D721Med (cell line): Measurements from ENCODE around the gene RAB3C.

Experiments
- DNase-seq: peaks from one replicate; pipeline ENCODE4 v3.0.0; 2011; ENCODE audit warnings: low spot score; ENCODE audit not compliant: insufficient read length
- FAIRE-seq: peaks from 2 replicates; lab custom pipeline; 2011; peaks lifted over from hg19 to GRCh38; lab: Jason Lieb, UNC
- TF ChIP-seq, protein P1 (sequence below): IDR thresholded peaks from 2 replicates; pipeline ENCODE4 v1.5.1; 2012; ENCODE audit warnings: mild to moderate bottlenecking, control low read depth; ENCODE audit not compliant: insufficient read depth; ENCODE audit errors: missing control alignments

RAB3C gene

DNA sequence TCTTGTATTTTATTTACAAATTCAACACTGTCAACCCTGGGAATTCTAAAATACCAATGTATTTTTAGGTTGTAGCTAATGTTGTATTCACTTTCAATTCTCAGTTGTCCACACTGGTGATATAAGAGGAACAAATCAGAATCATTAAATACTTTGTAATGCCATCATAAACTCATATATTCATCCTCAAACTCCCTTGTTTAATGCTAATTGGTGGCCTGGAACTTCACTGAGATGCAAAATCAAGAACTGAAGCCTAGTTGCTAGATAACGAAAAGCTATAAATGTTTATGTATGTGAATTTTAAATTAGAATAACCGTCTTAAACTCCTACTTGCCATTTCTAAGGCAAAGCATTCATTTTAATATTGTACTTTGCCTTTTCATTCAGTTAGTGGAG, 274.7 kb downstream of the RAB3C start:
- TF ChIP-seq, protein P1, sequence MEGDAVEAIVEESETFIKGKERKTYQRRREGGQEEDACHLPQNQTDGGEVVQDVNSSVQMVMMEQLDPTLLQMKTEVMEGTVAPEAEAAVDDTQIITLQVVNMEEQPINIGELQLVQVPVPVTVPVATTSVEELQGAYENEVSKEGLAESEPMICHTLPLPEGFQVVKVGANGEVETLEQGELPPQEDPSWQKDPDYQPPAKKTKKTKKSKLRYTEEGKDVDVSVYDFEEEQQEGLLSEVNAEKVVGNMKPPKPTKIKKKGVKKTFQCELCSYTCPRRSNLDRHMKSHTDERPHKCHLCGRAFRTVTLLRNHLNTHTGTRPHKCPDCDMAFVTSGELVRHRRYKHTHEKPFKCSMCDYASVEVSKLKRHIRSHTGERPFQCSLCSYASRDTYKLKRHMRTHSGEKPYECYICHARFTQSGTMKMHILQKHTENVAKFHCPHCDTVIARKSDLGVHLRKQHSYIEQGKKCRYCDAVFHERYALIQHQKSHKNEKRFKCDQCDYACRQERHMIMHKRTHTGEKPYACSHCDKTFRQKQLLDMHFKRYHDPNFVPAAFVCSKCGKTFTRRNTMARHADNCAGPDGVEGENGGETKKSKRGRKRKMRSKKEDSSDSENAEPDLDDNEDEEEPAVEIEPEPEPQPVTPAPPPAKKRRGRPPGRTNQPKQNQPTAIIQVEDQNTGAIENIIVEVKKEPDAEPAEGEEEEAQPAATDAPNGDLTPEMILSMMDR = no peak
- DNase-seq = no peak

GRCh38 chr5:58860680-58861079, 277.8 kb downstream of the RAB3C start:
- DNase-seq = no peak
- FAIRE-seq = no peak
- TF ChIP-seq, protein P1 = no peak

More for the DNA sequence above, 274.7 kb downstream of the RAB3C start:
- FAIRE-seq = no peak

- no peak for DNase-seq
- TF ChIP-seq, protein P1 = no peak
- FAIRE-seq = no peak
Observed at GRCh38 chr5:58868931-58869330, 286.1 kb downstream of the RAB3C start.

GRCh38 chr5:58871648-58872242, 288.9 kb downstream of the RAB3C start:
- no peak for FAIRE-seq

DNA sequence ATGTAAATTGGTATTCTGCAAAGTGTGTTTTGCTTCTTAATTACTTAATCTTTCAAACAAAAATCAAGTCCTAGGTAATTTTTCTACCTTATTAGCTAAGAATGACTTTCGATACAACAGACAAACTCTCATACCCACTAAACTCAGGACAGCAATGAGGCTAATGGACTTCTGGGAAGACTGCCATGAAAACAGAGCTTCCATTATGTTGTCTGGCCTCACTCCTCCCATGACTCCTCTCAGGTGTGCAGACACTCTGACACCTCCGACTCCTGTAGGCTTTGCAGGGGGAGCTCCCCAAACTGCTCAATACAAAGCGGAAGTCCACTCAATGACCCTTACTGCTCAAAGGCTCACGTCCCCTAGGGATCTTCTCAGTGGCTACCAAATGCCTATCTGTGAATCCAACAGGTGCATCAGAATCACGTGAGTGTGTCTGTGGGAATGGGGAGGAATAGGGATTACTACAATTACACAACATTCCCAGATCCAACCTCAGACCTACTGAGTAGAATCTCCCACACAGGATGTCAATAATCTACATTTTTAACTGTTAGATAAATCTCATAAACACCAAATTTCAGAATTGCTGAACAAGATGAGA, 289.9 kb downstream of the RAB3C start:
- TF ChIP-seq, protein P1 = no peak
- DNase-seq (no peak), FAIRE-seq (no peak)

More at GRCh38 chr5:58871648-58872242, 288.9 kb downstream of the RAB3C start:
- TF ChIP-seq, protein P1 = peak; percentile 60
- DNase-seq = no peak

DNA sequence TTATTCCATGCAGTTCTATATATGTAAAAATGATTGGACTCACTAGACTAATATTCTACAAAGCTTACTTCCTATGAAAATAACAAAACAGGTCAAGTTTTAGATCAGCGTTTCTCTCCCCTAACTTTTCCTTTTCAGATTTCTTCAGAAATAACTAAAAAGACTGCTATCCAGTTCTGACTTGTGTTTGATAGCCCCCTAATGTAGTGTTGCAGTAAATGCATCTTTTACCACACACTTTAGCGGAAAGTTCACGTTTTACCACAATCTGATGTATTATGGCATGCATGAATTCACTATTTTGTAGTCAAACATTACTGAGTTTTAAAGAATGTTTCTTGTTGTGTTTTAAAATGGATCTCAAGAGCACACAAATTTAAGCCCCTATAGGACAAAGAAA, 292.7 kb downstream of the RAB3C start:
- FAIRE-seq = no peak

More for the DNA sequence above, 292.7 kb downstream of the RAB3C start:
- DNase-seq = no peak
- TF ChIP-seq, protein P1 = peak; percentile 4
